Karpas-422 (cell line): Measurements from ENCODE around the gene TRAPPC4. TPM values are rescaled to one million over a fixed set of nuclear protein-coding genes. Genes with fewer than 3 reads are reported as not detected.
"Not testable (repeated sequence)": the region's sequence is repeated elsewhere in the genome, so short reads cannot be mapped to it uniquely, and the experiment has no call there.

Experiments
- DNase-seq: peaks from one replicate; pipeline ENCODE4 v3.0.0-alpha.2; 2015
- H2AFZ ChIP-seq: fragments of 200-600 bp; sonication (generic); 2 replicates; pipeline ENCODE4 v1.6.1; 2014; ENCODE audit warnings: antibody characterized with exemption, low read length, mixed read lengths
- H3K27ac ChIP-seq: fragments of 200-600 bp; sonication (generic); 2 replicates; pipeline ENCODE4 v1.5.1; 2014; ENCODE audit warnings: mild to moderate bottlenecking, low read length, moderate library complexity
- H3K27me3 ChIP-seq: fragments of 200-600 bp; sonication (generic); 2 replicates; pipeline ENCODE4 v1.6.1; 2014; ENCODE audit warnings: low read length, mixed read lengths
- H3K36me3 ChIP-seq: fragments of 200-600 bp; sonication (generic); 2 replicates; pipeline ENCODE4 v1.6.1; 2014; ENCODE audit warnings: low read length, mixed read lengths; ENCODE audit not compliant: insufficient read depth
- H3K4me1 ChIP-seq: fragments of 200-600 bp; sonication (generic); 2 replicates; pipeline ENCODE4 v1.6.1; 2014; ENCODE audit warnings: mild to moderate bottlenecking, low read length, mixed read lengths
- H3K4me2 ChIP-seq: fragments of 200-600 bp; sonication (generic); 2 replicates; pipeline ENCODE4 v1.6.1; 2014; ENCODE audit warnings: low read length, low read depth, mild to moderate bottlenecking; ENCODE audit not compliant: poor library complexity, severe bottlenecking
- H3K4me3 ChIP-seq: fragments of 200-600 bp; sonication (generic); 2 replicates; pipeline ENCODE4 v1.5.1; 2014; ENCODE audit warnings: mild to moderate bottlenecking, antibody characterized with exemption, low read length, mixed read lengths
- H3K79me2 ChIP-seq: fragments of 200-600 bp; sonication (generic); 2 replicates; pipeline ENCODE4 v1.6.1; 2014; ENCODE audit warnings: mild to moderate bottlenecking, low read length, mixed read lengths
- H3K9ac ChIP-seq: fragments of 200-600 bp; sonication (generic); 2 replicates; pipeline ENCODE4 v1.6.0; 2014; ENCODE audit warnings: low read length
- H3K9me2 ChIP-seq: fragments of 200-600 bp; sonication (generic), shearing (Covaris generic); replicated peaks from 2 replicates; pipeline ENCODE4 v1.6.0; 2014; ENCODE audit warnings: mild to moderate bottlenecking, low read length, moderate library complexity; ENCODE audit not compliant: insufficient read depth
- H3K9me3 ChIP-seq: fragments of 300-700, 200-600 bp; sonication (generic); 2 replicates; pipeline ENCODE4 v1.6.1; 2014; ENCODE audit warnings: low read length, mixed read lengths
- H4K20me1 ChIP-seq: fragments of 200-600 bp; sonication (generic); 2 replicates; pipeline ENCODE4 v1.6.1; 2014; ENCODE audit warnings: mild to moderate bottlenecking, antibody characterized with exemption, low read length, low read depth; ENCODE audit not compliant: insufficient read depth
- total RNA-seq: library from RNA; depleted of rRNA; stranded (reverse); fragments of >200 nt; shearing (Covaris generic); gene quantifications from 2 replicates; pipeline ENCODE4 v1.2.3, GENCODE V29; 2014; ENCODE audit warnings: low replicate concordance

Gene TRAPPC4
- total RNA-seq, 1 experiment from 2014 or later = 26.3 TPM

GRCh38 chr11:119031912-119032280, 13.3 kb downstream of the TRAPPC4 start:
- Histone ChIP-seq H3K4me3 (no peak overlapping the region), H3K79me2 (peaks cover 10% of the 10 kb centered on the region; the same call in 1 of the 2 replicates), H4K20me1 (no peaks in the 10 kb centered on the region), H3K9me3 (no peaks in the 10 kb centered on the region), H2AFZ (no peak overlapping the region), H3K9me2 (no peaks in the 10 kb centered on the region), H3K4me2 (no peak overlapping the region), H3K36me3 (no peaks in the 10 kb centered on the region), H3K9ac (no peak overlapping the region), H3K4me1 (peaks cover 20% of the 10 kb centered on the region), H3K27me3 (no peaks in the 10 kb centered on the region), H3K27ac (no peak overlapping the region)
- no peak for DNase-seq

DNA sequence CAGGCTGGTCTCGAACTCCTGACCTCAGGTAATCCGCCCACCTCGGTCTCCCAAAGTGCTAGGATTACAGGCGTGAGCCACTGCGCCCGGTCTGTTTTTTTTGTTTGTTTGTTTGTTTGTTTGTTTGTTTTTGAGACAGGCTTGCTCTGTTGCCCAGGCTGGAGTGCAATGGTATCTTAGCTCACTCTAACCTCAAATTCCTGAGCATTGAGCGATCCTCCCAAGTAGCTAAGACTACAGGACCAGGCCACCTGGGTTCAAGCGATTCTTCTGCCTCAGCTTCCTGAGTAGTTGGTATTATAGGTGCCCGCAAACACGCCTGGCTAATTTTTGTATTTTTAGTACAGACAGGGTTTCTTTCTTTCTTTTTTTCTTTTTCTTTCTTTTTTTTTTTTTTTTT, 14.9 kb downstream of the TRAPPC4 start:
- not testable (repeated sequence) for H3K9me3 ChIP-seq, H3K27ac ChIP-seq, DNase-seq, H2AFZ ChIP-seq, H3K4me3 ChIP-seq, H4K20me1 ChIP-seq, H3K36me3 ChIP-seq, H3K9ac ChIP-seq, H3K27me3 ChIP-seq, H3K9me2 ChIP-seq, H3K79me2 ChIP-seq, H3K4me2 ChIP-seq
- peaks cover 16% of the 10 kb centered on the region for H3K4me1 ChIP-seq

DNA sequence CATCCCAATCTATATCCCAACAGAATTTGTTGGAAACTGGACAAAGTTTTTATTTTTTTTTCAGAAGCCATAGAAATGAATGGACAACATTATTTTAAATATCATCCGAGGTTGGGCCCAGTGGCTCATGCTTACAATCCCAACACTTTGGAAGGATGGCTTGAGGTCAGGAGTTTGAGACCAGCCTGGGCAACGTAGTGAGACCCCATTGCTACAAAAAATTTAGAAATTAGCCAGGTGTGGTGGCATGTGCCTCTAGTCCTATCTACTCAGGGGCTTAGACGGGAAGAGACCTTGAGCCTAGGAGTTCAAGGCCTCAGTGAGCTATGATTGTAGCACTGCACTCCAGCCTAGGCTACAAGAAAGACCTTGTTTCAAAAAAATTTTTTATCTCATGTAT, 16.2 kb downstream of the TRAPPC4 start:
- Histone ChIP-seq H3K27ac (no peak overlapping the region), H4K20me1 (no peaks in the 10 kb centered on the region), H2AFZ (no peak overlapping the region), H3K36me3 (no peaks in the 10 kb centered on the region), H3K9me2 (no peaks in the 10 kb centered on the region), H3K4me3 (no peak overlapping the region), H3K4me1 (peaks cover 7% of the 10 kb centered on the region), H3K79me2 (peaks cover under 1% of the 10 kb centered on the region; the same call in 1 of the 2 replicates), H3K4me2 (no peak overlapping the region), H3K9ac (no peak overlapping the region), H3K9me3 (no peaks in the 10 kb centered on the region), H3K27me3 (no peaks in the 10 kb centered on the region)
- DNase-seq = no peak

- Histone ChIP-seq H3K4me1 (peaks cover 12% of the 10 kb centered on the region), H4K20me1 (no peaks in the 10 kb centered on the region), H2AFZ (no peak overlapping the region), H3K27me3 (no peaks in the 10 kb centered on the region), H3K4me2 (no peak overlapping the region), H3K9me2 (no peaks in the 10 kb centered on the region), H3K36me3 (no peaks in the 10 kb centered on the region), H3K9me3 (no peaks in the 10 kb centered on the region), H3K79me2 (no peaks in the 10 kb centered on the region), H3K9ac (no peak overlapping the region), H3K4me3 (no peak overlapping the region), H3K27ac (no peak overlapping the region)
- DNase-seq = no peak
Measured at GRCh38 chr11:119038884-119039283, 20.3 kb downstream of the TRAPPC4 start.

DNA sequence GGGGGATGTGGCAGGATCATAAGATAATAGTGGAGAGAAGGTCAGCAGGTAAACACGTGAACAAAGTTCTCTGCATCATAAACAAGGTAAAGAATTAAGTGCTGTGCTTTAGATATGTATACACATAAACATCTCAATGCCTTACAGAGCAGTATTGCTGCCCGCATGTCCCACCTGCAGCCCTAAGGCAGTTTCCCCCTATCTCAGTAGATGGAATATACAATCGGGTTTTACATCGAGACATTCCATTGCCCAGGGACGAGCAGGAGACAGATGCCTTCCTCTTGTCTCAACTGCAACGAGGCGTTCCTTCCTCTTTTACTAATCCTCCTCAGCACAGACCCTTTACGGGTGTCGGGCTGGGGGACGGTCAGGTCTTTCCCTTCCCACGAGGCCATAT, 20.9 kb downstream of the TRAPPC4 start:
- H4K20me1 ChIP-seq, H3K9me3 ChIP-seq, DNase-seq, H3K4me3 ChIP-seq, H3K9me2 ChIP-seq, H3K36me3 ChIP-seq, H2AFZ ChIP-seq, H3K79me2 ChIP-seq, H3K27me3 ChIP-seq: not testable (repeated sequence)
- Histone ChIP-seq H3K9ac (peak overlapping the region; percentile 41; the same call in 1 of the 2 replicates), H3K27ac (peak overlapping the region; percentile 62; the same call in 1 of the 2 replicates), H3K4me1 (peaks cover 12% of the 10 kb centered on the region), H3K4me2 (peak overlapping the region; percentile 2)

DNA sequence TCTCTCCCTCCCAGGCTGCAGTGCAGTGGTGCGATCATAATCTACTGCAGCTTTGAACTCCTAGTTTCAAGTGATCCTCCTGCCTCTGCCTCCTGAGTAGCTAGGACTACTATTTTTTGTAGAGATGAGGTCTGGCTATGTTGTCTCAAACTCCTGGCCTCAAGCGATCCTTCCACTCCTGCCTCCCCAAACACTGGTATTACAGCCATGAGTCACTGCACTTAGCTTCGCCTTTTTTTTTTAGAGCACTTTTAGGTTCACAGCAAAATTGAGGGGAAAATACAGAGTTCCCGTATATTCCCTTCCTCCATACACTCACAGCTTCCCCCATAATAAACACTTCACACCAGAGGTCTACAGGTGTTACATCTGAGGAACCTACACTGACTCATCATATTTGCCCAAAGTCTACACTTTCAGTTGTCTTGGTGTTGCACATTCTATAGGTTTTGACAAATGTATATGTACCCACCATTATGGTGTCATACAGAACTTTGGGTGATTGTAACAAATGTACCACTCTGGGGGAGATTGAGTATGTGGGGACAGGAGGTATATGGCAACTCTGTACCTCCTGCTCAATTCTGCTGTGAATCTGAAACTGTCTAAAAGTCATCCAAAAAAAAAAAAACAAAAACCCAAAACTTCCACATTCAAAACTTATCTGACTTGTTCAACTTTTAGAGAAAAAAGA, 23.4 kb downstream of the TRAPPC4 start:
- Histone ChIP-seq H3K4me1 (peaks cover 12% of the 10 kb centered on the region), H3K36me3 (no peaks in the 10 kb centered on the region), H3K4me2 (no peak overlapping the region), H3K79me2 (no peaks in the 10 kb centered on the region), H3K9me2 (no peaks in the 10 kb centered on the region), H3K4me3 (no peak overlapping the region), H3K27ac (no peak overlapping the region), H2AFZ (no peak overlapping the region), H4K20me1 (no peaks in the 10 kb centered on the region), H3K9ac (no peak overlapping the region), H3K27me3 (no peaks in the 10 kb centered on the region), H3K9me3 (no peaks in the 10 kb centered on the region)
- DNase-seq = no peak

DNA sequence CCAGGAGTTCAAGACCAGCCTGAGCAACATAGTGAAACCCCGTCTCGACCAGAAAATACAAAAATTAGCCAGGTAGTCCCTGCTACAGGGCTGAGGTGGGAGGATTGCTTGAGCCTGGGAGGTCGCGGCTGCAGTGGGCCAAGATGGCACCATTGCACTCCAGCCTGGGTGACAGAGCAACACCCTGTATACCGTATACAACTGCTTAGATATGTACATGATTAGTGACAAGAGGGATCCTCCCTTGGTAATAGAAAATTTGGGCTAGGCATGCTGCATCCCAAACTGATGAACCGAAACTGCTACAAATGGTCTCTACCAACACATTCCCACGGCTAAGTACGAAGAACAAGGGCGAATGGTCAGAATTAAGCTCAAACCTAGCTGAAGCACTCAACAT, 24.4 kb downstream of the TRAPPC4 start:
- no peaks in the 10 kb centered on the region for H4K20me1 ChIP-seq
- no peaks in the 10 kb centered on the region for H3K27me3 ChIP-seq
- H3K4me3 ChIP-seq = no peak overlapping the region
- H3K36me3 ChIP-seq = no peaks in the 10 kb centered on the region
- no peaks in the 10 kb centered on the region for H3K9me2 ChIP-seq
- no peaks in the 10 kb centered on the region for H3K9me3 ChIP-seq
- peaks cover 12% of the 10 kb centered on the region for H3K4me1 ChIP-seq
- no peaks in the 10 kb centered on the region for H3K79me2 ChIP-seq
- H3K4me2 ChIP-seq = no peak overlapping the region
- DNase-seq = no peak
- no peak overlapping the region for H3K9ac ChIP-seq
- H3K27ac ChIP-seq = no peak overlapping the region
- H2AFZ ChIP-seq = no peak overlapping the region

DNA sequence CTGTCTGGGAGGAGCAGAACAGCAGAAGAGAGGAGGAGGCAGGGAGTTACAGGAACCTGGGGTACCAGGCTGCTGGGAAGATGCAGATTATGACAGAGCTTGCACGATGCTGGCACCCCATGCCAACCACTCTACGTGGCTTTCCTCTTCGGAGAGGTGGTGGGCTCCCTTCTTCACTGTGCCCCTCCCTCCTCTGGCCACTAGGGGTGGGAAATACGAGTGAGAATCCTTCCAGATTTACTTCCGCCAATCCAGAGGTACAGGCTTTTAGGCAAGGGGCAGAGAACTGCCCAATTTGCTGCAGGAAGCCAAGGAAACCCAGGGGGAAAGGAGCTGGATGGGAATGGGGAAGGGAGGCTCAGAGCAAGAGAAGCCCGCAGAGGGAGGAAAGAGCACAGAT, 26.1 kb downstream of the TRAPPC4 start:
- H3K9me2 ChIP-seq = no peaks in the 10 kb centered on the region
- H3K27ac ChIP-seq = no peak overlapping the region
- DNase-seq = no peak
- peaks cover 8% of the 10 kb centered on the region for H3K4me1 ChIP-seq
- H4K20me1 ChIP-seq = no peaks in the 10 kb centered on the region
- no peaks in the 10 kb centered on the region for H3K27me3 ChIP-seq
- no peaks in the 10 kb centered on the region for H3K79me2 ChIP-seq
- H3K4me3 ChIP-seq = no peak overlapping the region
- H3K36me3 ChIP-seq = no peaks in the 10 kb centered on the region
- no peak overlapping the region for H3K9ac ChIP-seq
- H2AFZ ChIP-seq = no peak overlapping the region
- no peaks in the 10 kb centered on the region for H3K9me3 ChIP-seq
- H3K4me2 ChIP-seq = no peak overlapping the region
